Activated T-cell treated with anti-CD3 and anti-CD28 coated beads, Interleukin-2, amount 50 U/mL, for 24 hours (primary cell): ENCODE measurements around the gene UIMC1.
A peak's percentile ranks its signal among the peaks of the same experiment; 100 is the strongest.

ENCODE experiments used
- DNase-seq: peaks from one replicate; pipeline ENCODE4 v3.0.0-alpha.2; 2020
- H3K27ac Mint-ChIP-seq: 2 replicates; pipeline ENCODE4 v1.8.0; 2020; ENCODE audit warnings: mild to moderate bottlenecking, mixed read lengths
- H3K27me3 Mint-ChIP-seq: 2 replicates; pipeline ENCODE4 v1.8.0; 2020; ENCODE audit warnings: mixed read lengths
- H3K36me3 Mint-ChIP-seq: 2 replicates; pipeline ENCODE4 v1.8.0; 2020; ENCODE audit warnings: low read depth, mixed read lengths
- H3K4me1 Mint-ChIP-seq: 2 replicates; pipeline ENCODE4 v1.8.0; 2020; ENCODE audit warnings: low read depth, mixed read lengths
- H3K4me3 Mint-ChIP-seq: 2 replicates; pipeline ENCODE4 v1.8.0; 2020; ENCODE audit warnings: mild to moderate bottlenecking, moderate library complexity, mixed read lengths
- H3K9me3 Mint-ChIP-seq: 2 replicates; pipeline ENCODE4 v1.8.0; 2020; ENCODE audit warnings: mixed read lengths

UIMC1 gene

GRCh38 chr5:176955895-176956294 is 50.7 kb downstream of the UIMC1 start:
- peaks cover 2% of the 10 kb centered on the region for H3K4me1 Mint-ChIP-seq
- no peak overlapping the region for H3K4me3 Mint-ChIP-seq
- no peaks in the 10 kb centered on the region for H3K27me3 Mint-ChIP-seq
- no peaks in the 10 kb centered on the region for H3K9me3 Mint-ChIP-seq
- peaks cover 80% of the 10 kb centered on the region for H3K36me3 Mint-ChIP-seq
- H3K27ac Mint-ChIP-seq = no peak overlapping the region
- no peak for DNase-seq

GRCh38 chr5:176954050-176954449 is 52.5 kb downstream of the UIMC1 start:
- H3K4me1 Mint-ChIP-seq = peaks cover 2% of the 10 kb centered on the region
- no peak overlapping the region for H3K4me3 Mint-ChIP-seq
- peaks cover 88% of the 10 kb centered on the region for H3K36me3 Mint-ChIP-seq
- no peaks in the 10 kb centered on the region for H3K27me3 Mint-ChIP-seq
- H3K9me3 Mint-ChIP-seq = no peaks in the 10 kb centered on the region
- no peak overlapping the region for H3K27ac Mint-ChIP-seq
- DNase-seq = no peak

- H3K4me3 Mint-ChIP-seq = no peak overlapping the region
- no peaks in the 10 kb centered on the region for H3K27me3 Mint-ChIP-seq
- no peaks in the 10 kb centered on the region for H3K9me3 Mint-ChIP-seq
- no peak for DNase-seq
- no peaks in the 10 kb centered on the region for H3K4me1 Mint-ChIP-seq
- no peak overlapping the region for H3K27ac Mint-ChIP-seq
- peaks cover 85% of the 10 kb centered on the region for H3K36me3 Mint-ChIP-seq
These were observed 53.9 kb downstream of the UIMC1 start for GRCh38 chr5:176952531-176953193.

GRCh38 chr5:176948458-176948857 is 58.1 kb downstream of the UIMC1 start:
- no peak for DNase-seq
- Mint-ChIP-seq H3K4me1 (no peaks in the 10 kb centered on the region), H3K36me3 (peaks cover 84% of the 10 kb centered on the region), H3K27ac (no peak overlapping the region), H3K9me3 (no peaks in the 10 kb centered on the region), H3K4me3 (no peak overlapping the region), H3K27me3 (no peaks in the 10 kb centered on the region)

- H3K27ac Mint-ChIP-seq = no peak overlapping the region
- no peaks in the 10 kb centered on the region for H3K9me3 Mint-ChIP-seq
- H3K27me3 Mint-ChIP-seq = no peaks in the 10 kb centered on the region
- H3K36me3 Mint-ChIP-seq = peaks cover 85% of the 10 kb centered on the region
- no peaks in the 10 kb centered on the region for H3K4me1 Mint-ChIP-seq
- no peak for DNase-seq
- no peak overlapping the region for H3K4me3 Mint-ChIP-seq
These were observed 58.7 kb downstream of the UIMC1 start for GRCh38 chr5:176947847-176948246.

- Mint-ChIP-seq H3K27ac (no peak overlapping the region), H3K36me3 (peaks cover 85% of the 10 kb centered on the region), H3K4me3 (no peak overlapping the region), H3K27me3 (no peaks in the 10 kb centered on the region), H3K4me1 (no peaks in the 10 kb centered on the region), H3K9me3 (no peaks in the 10 kb centered on the region)
- no peak for DNase-seq
These were observed 62.3 kb downstream of the UIMC1 start for GRCh38 chr5:176944268-176944667.

GRCh38 chr5:176943816-176944215 is 62.8 kb downstream of the UIMC1 start:
- no peaks in the 10 kb centered on the region for H3K9me3 Mint-ChIP-seq
- no peaks in the 10 kb centered on the region for H3K27me3 Mint-ChIP-seq
- H3K36me3 Mint-ChIP-seq = peaks cover 87% of the 10 kb centered on the region
- H3K4me3 Mint-ChIP-seq = no peak overlapping the region
- H3K4me1 Mint-ChIP-seq = no peaks in the 10 kb centered on the region
- no peak for DNase-seq
- H3K27ac Mint-ChIP-seq = peak overlapping the region; percentile 13

- no peak overlapping the region for H3K4me3 Mint-ChIP-seq
- no peaks in the 10 kb centered on the region for H3K27me3 Mint-ChIP-seq
- H3K4me1 Mint-ChIP-seq = peaks cover 2% of the 10 kb centered on the region
- peaks cover 92% of the 10 kb centered on the region for H3K36me3 Mint-ChIP-seq
- H3K27ac Mint-ChIP-seq = no peak overlapping the region
- DNase-seq = no peak
- no peaks in the 10 kb centered on the region for H3K9me3 Mint-ChIP-seq
These were observed 64.6 kb downstream of the UIMC1 start for GRCh38 chr5:176941951-176942350.

- no peak for DNase-seq
- H3K27me3 Mint-ChIP-seq = no peaks in the 10 kb centered on the region
These were observed 68.1 kb downstream of the UIMC1 start for GRCh38 chr5:176938472-176938871.

GRCh38 chr5:176935017-176935416 is 71.6 kb downstream of the UIMC1 start:
- H3K4me1 Mint-ChIP-seq = peaks cover 38% of the 10 kb centered on the region
- H3K4me3 Mint-ChIP-seq = no peak overlapping the region
- no peak for DNase-seq
- H3K36me3 Mint-ChIP-seq = peaks cover 94% of the 10 kb centered on the region
- H3K27me3 Mint-ChIP-seq = no peaks in the 10 kb centered on the region
- no peaks in the 10 kb centered on the region for H3K9me3 Mint-ChIP-seq
- peak overlapping the region; percentile 22 for H3K27ac Mint-ChIP-seq

More at GRCh38 chr5:176938472-176938871, 68.1 kb downstream of the UIMC1 start:
- Mint-ChIP-seq H3K4me3 (no peak overlapping the region), H3K27ac (peak overlapping the region; percentile 6), H3K4me1 (peaks cover 25% of the 10 kb centered on the region), H3K9me3 (no peaks in the 10 kb centered on the region), H3K36me3 (peaks cover 89% of the 10 kb centered on the region)

GRCh38 chr5:176934309-176934930 is 72.2 kb downstream of the UIMC1 start:
- peaks cover 92% of the 10 kb centered on the region for H3K36me3 Mint-ChIP-seq
- H3K4me1 Mint-ChIP-seq = peaks cover 41% of the 10 kb centered on the region
- peak overlapping the region; percentile 22 for H3K27ac Mint-ChIP-seq
- H3K4me3 Mint-ChIP-seq = no peak overlapping the region
- DNase-seq = no peak
- no peaks in the 10 kb centered on the region for H3K9me3 Mint-ChIP-seq
- H3K27me3 Mint-ChIP-seq = no peaks in the 10 kb centered on the region

GRCh38 chr5:176929654-176930053 is 76.9 kb downstream of the UIMC1 start:
- Mint-ChIP-seq H3K4me1 (peaks cover 21% of the 10 kb centered on the region), H3K9me3 (no peaks in the 10 kb centered on the region), H3K36me3 (peaks cover 79% of the 10 kb centered on the region), H3K4me3 (no peak overlapping the region), H3K27ac (no peak overlapping the region), H3K27me3 (no peaks in the 10 kb centered on the region)
- DNase-seq = no peak

- peaks cover 18% of the 10 kb centered on the region for H3K4me1 Mint-ChIP-seq
- no peaks in the 10 kb centered on the region for H3K9me3 Mint-ChIP-seq
- peaks cover 75% of the 10 kb centered on the region for H3K36me3 Mint-ChIP-seq
- no peaks in the 10 kb centered on the region for H3K27me3 Mint-ChIP-seq
- DNase-seq = no peak
- no peak overlapping the region for H3K4me3 Mint-ChIP-seq
- H3K27ac Mint-ChIP-seq = no peak overlapping the region
These were observed 79.0 kb downstream of the UIMC1 start for GRCh38 chr5:176927562-176927961.

- H3K36me3 Mint-ChIP-seq = peaks cover 76% of the 10 kb centered on the region
- no peak overlapping the region for H3K27ac Mint-ChIP-seq
- peaks cover 4% of the 10 kb centered on the region for H3K4me1 Mint-ChIP-seq
These were observed 83.8 kb downstream of the UIMC1 start for GRCh38 chr5:176922817-176923216.

GRCh38 chr5:176921714-176922113 is 84.9 kb downstream of the UIMC1 start:
- Mint-ChIP-seq H3K4me1 (peaks cover 7% of the 10 kb centered on the region), H3K27ac (no peak overlapping the region), H3K36me3 (peaks cover 77% of the 10 kb centered on the region), H3K4me3 (no peak overlapping the region), H3K9me3 (no peaks in the 10 kb centered on the region), H3K27me3 (no peaks in the 10 kb centered on the region)
- DNase-seq = no peak

More at GRCh38 chr5:176922817-176923216, 83.8 kb downstream of the UIMC1 start:
- no peaks in the 10 kb centered on the region for H3K9me3 Mint-ChIP-seq
- DNase-seq = no peak
- H3K4me3 Mint-ChIP-seq = no peak overlapping the region
- no peaks in the 10 kb centered on the region for H3K27me3 Mint-ChIP-seq
